ENCODE measurements around the gene GALNS. TPM values are rescaled to one million over a fixed set of nuclear protein-coding genes. Genes with fewer than 3 reads are reported as not detected.

Gene GALNS
- total RNA-seq, 2 donors from 2014 or later = 8.8 to 48.8 TPM

- WGBS, 2 donors = 71 to 86% methylated on average over 18 to 21 of the region's 30 CpGs
- no peak overlapping the region for H3K27ac ChIP-seq
- H3K9me3 ChIP-seq = no peaks in the 10 kb centered on the region
- H3K4me1 ChIP-seq = no peaks in the 10 kb centered on the region
- TF ChIP-seq POLR2A (IDR thresholded peaks at IDR 0.05) = no peak
- TF ChIP-seq, protein P1, sequence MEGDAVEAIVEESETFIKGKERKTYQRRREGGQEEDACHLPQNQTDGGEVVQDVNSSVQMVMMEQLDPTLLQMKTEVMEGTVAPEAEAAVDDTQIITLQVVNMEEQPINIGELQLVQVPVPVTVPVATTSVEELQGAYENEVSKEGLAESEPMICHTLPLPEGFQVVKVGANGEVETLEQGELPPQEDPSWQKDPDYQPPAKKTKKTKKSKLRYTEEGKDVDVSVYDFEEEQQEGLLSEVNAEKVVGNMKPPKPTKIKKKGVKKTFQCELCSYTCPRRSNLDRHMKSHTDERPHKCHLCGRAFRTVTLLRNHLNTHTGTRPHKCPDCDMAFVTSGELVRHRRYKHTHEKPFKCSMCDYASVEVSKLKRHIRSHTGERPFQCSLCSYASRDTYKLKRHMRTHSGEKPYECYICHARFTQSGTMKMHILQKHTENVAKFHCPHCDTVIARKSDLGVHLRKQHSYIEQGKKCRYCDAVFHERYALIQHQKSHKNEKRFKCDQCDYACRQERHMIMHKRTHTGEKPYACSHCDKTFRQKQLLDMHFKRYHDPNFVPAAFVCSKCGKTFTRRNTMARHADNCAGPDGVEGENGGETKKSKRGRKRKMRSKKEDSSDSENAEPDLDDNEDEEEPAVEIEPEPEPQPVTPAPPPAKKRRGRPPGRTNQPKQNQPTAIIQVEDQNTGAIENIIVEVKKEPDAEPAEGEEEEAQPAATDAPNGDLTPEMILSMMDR (IDR thresholded peaks at IDR 0.05) = no peak
- intact Hi-C loops (cut with DNase I) = no loop called here
- DNase-seq (no peak), ATAC-seq (no peak)
- H3K36me3 ChIP-seq (replicated peaks in 1 of 2; ENCODE audit: insufficient read depth in 1 of 2, low read depth in 2 of 2) = peaks cover 0 to 2% of the 10 kb centered on the region in 2 donors
- no peaks in the 10 kb centered on the region for H3K27me3 ChIP-seq
- H3K4me3 ChIP-seq = no peak overlapping the region
Measured at GRCh38 chr16:88888461-88889387, 32.0 kb upstream of the GALNS start.

GRCh38 chr16:88888057-88888456, 31.3 kb upstream of the GALNS start:
- WGBS, 2 donors = 75 to 100% methylated on average over 2 to 11 of the region's 14 CpGs
- TF ChIP-seq, protein P1 (IDR thresholded peaks at IDR 0.05) = no peak
- no peak for TF ChIP-seq POLR2A (IDR thresholded peaks at IDR 0.05)
- H3K27ac ChIP-seq = peak overlapping the region in 1 of 4 donors; percentile 34
- ATAC-seq (no peak), DNase-seq (no peak)
- H3K27me3 ChIP-seq = no peaks in the 10 kb centered on the region
- no peaks in the 10 kb centered on the region for H3K4me1 ChIP-seq
- intact Hi-C loops (cut with DNase I) = no loop called here
- peaks cover 0 to 2% of the 10 kb centered on the region in 2 donors for H3K36me3 ChIP-seq (replicated peaks in 1 of 2; ENCODE audit: insufficient read depth in 1 of 2, low read depth in 2 of 2)
- no peak overlapping the region for H3K4me3 ChIP-seq
- no peaks in the 10 kb centered on the region for H3K9me3 ChIP-seq

DNA sequence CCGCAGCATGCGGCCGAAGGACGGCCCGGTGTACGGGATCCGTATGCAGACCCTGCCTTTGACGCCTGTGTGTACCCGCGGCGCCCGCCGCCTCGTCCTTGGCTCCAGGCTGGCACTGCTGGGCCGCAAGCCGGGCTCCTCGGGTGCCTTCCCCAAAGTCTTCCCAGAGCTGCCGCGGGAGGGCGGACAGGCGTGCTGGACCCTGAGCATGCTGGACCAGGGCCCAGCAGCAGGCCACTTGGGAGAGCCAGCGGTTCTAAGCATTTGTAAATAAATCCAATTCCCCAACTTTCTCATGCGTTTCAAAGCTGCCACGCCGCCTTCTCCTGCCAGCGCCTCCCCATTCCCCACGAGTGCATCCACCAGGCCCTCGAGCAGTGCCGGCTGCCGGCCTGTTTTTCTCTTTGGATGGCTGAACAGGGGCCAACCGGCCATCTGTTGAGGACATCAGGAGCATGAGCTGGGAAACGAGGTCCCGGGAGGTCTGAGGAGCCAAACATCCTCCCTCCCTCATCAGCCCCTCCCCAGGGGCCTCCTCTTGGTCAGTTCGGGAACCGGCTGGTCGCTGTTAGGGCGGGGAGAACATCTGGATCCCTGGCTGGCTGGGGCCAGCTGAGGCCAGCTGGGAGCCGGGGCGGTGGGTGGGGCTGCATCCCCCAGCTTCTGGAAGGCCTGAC, 30.2 kb upstream of the GALNS start:
- DNase-seq (peak; percentile 44 to 63 (median 50)), ATAC-seq (peak; percentile 43)
- H3K4me3 ChIP-seq = no peak overlapping the region
- intact Hi-C loops (cut with DNase I) = no loop called here
- H3K9me3 ChIP-seq = no peaks in the 10 kb centered on the region
- no peaks in the 10 kb centered on the region for H3K27me3 ChIP-seq
- peaks cover 0 to 2% of the 10 kb centered on the region in 2 donors for H3K36me3 ChIP-seq (replicated peaks in 1 of 2; ENCODE audit: insufficient read depth in 1 of 2, low read depth in 2 of 2)
- TF ChIP-seq POLR2A (IDR thresholded peaks at IDR 0.05) = no peak
- TF ChIP-seq, protein P1 (IDR thresholded peaks at IDR 0.05) = no peak
- 76 to 87% methylated on average over 14 to 28 of the region's 39 CpGs for WGBS, 2 donors
- peak overlapping the region in 1 of 4 donors; percentile 34 for H3K27ac ChIP-seq
- H3K4me1 ChIP-seq = no peaks in the 10 kb centered on the region

- no peaks in the 10 kb centered on the region for H3K36me3 ChIP-seq (replicated peaks in 1 of 2; ENCODE audit: insufficient read depth in 1 of 2, low read depth in 2 of 2)
- 92% methylated on average over 13 of the region's 15 CpGs; no CpG with 5 or more reads in 1 of the 2 donors for WGBS, 2 donors
- DNase-seq = no peak
- no peak overlapping the region for H3K4me3 ChIP-seq
- H3K27ac ChIP-seq = peak overlapping the region in 1 of 4 donors; percentile 5
- no peaks in the 10 kb centered on the region for H3K4me1 ChIP-seq
- H3K27me3 ChIP-seq = no peaks in the 10 kb centered on the region
- H3K9me3 ChIP-seq = no peaks in the 10 kb centered on the region
- TF ChIP-seq, protein P1 (IDR thresholded peaks at IDR 0.05) = no peak
- TF ChIP-seq POLR2A (IDR thresholded peaks at IDR 0.05) = no peak
- intact Hi-C loops (cut with DNase I) = no loop called here
- ATAC-seq = no peak
Measured at GRCh38 chr16:88886420-88886844, 29.7 kb upstream of the GALNS start.
